GM23338 (cell line): ENCODE data around the gene LFNG. TPM values are rescaled to one million over a fixed set of nuclear protein-coding genes. Genes with fewer than 3 reads are reported as not detected.

ENCODE experiments used
- ATAC-seq: fragments of 200-7000 bp; cut with Tn5 transposase; 3 replicates; pipeline ENCODE4 v1.9.1; 2020
- DNase-seq: peaks from one replicate; pipeline ENCODE4 v3.0.0-alpha.2; 2015; ENCODE audit warnings: low spot score
- H2AFZ ChIP-seq: fragments of 200-600 bp; sonication (generic); 2 replicates; pipeline ENCODE4 v1.8.0; 2016; ENCODE audit warnings: antibody characterized with exemption, mild to moderate bottlenecking, moderate library complexity
- H3F3A ChIP-seq: fragments of 200-600 bp; sonication (generic); replicated peaks from 2 replicates; pipeline ENCODE4 v1.8.0; 2017; ENCODE audit warnings: antibody characterized with exemption, mixed run types, low read depth
- H3K27ac ChIP-seq: fragments of 200-600 bp; sonication (generic); 2 replicates; pipeline ENCODE4 v1.6.1; 2016; ENCODE audit warnings: low read depth
- H3K27me3 ChIP-seq: fragments of 200-600 bp; sonication (generic); 2 replicates; pipeline ENCODE4 v1.8.0; 2016; ENCODE audit warnings: mild to moderate bottlenecking, mixed run types, moderate library complexity; ENCODE audit not compliant: insufficient read depth
- H3K36me3 ChIP-seq: fragments of 200-600 bp; sonication (generic); 2 replicates; pipeline ENCODE4 v1.8.0; 2016; ENCODE audit warnings: mild to moderate bottlenecking; ENCODE audit not compliant: insufficient read depth
- H3K4me1 ChIP-seq: fragments of 200-600 bp; sonication (generic); 2 replicates; pipeline ENCODE4 v1.8.0; 2016; ENCODE audit warnings: mild to moderate bottlenecking, moderate library complexity; ENCODE audit not compliant: insufficient read depth
- H3K4me2 ChIP-seq: fragments of 200-600 bp; sonication (generic); 2 replicates; pipeline ENCODE4 v1.7.1; 2017; ENCODE audit warnings: mixed run types
- H3K4me3 ChIP-seq: fragments of 200-600 bp; sonication (generic); 2 replicates; pipeline ENCODE4 v1.6.1; 2016; ENCODE audit warnings: mixed run types
- H3K79me2 ChIP-seq: fragments of 200-600 bp; sonication (generic); replicated peaks from 2 replicates; pipeline ENCODE4 v1.8.0; 2017; ENCODE audit warnings: mild to moderate bottlenecking; ENCODE audit not compliant: insufficient read depth
- H3K9me2 ChIP-seq: fragments of 200-600 bp; sonication (generic); 2 replicates; pipeline ENCODE4 v1.8.0; 2017; ENCODE audit not compliant: insufficient read depth
- H4K20me1 ChIP-seq: fragments of 200-600 bp; sonication (generic); replicated peaks from 2 replicates; pipeline ENCODE4 v1.8.0; 2017; ENCODE audit warnings: mild to moderate bottlenecking; ENCODE audit not compliant: insufficient read depth
- H3K27ac Mint-ChIP-seq: 2 replicates; pipeline ENCODE4 v1.8.0; 2020; ENCODE audit warnings: inconsistent platforms, mild to moderate bottlenecking, moderate library complexity, mixed read lengths
- H3K27me3 Mint-ChIP-seq: 3 replicates; pipeline ENCODE4 v1.8.0; 2022; ENCODE audit warnings: low read depth, mild to moderate bottlenecking, moderate library complexity, mixed read lengths, inconsistent platforms; ENCODE audit not compliant: insufficient read depth, poor library complexity
- H3K36me3 Mint-ChIP-seq: 3 replicates; pipeline ENCODE4 v1.8.0; 2021; ENCODE audit warnings: low read depth, mild to moderate bottlenecking, inconsistent platforms, moderate library complexity, mixed read lengths
- H3K4me1 Mint-ChIP-seq: 3 replicates; pipeline ENCODE4 v1.8.0; 2020; ENCODE audit warnings: mild to moderate bottlenecking, inconsistent platforms, mixed read lengths
- H3K4me3 Mint-ChIP-seq: 3 replicates; pipeline ENCODE4 v1.8.0; 2021; ENCODE audit warnings: moderate library complexity, mild to moderate bottlenecking, inconsistent platforms, mixed read lengths
- H3K9me3 Mint-ChIP-seq: 3 replicates; pipeline ENCODE4 v1.8.0; 2020; ENCODE audit warnings: moderate library complexity, mild to moderate bottlenecking, inconsistent platforms, mixed read lengths
- CREB1 ChIP-seq: fragments of 250-450 bp; sonication (Bioruptor Pico); IDR thresholded peaks from 2 replicates; pipeline ENCODE4 v1.5.0; 2020; ENCODE audit warnings: low read depth, mild to moderate bottlenecking, moderate library complexity
- JUNB ChIP-seq: IDR thresholded peaks from one replicate; pipeline ENCODE4 v1.6.1; 2016; ENCODE audit warnings: antibody characterized with exemption; ENCODE audit not compliant: unreplicated experiment
- POLR2AphosphoS5 ChIP-seq: IDR thresholded peaks from 2 replicates; pipeline ENCODE4 v1.6.1; 2016; ENCODE audit warnings: antibody characterized with exemption, low read depth
- ZNF114 ChIP-seq: fragments of 250-450 bp; sonication (Bioruptor Pico); IDR thresholded peaks from 2 replicates; pipeline ENCODE4 v1.5.0; 2020; ENCODE audit warnings: mild to moderate bottlenecking, moderate library complexity
- polyA plus RNA-seq: library from polyadenylated mRNA; unstranded; fragments of >200 nt; fragmentation: Nextera tagmentation; extraction: Ambion mirVana; gene quantifications from 2 replicates; pipeline ENCODE4 v1.2.1, GENCODE V29; 2016
- total RNA-seq: library from RNA; depleted of rRNA; stranded (reverse); fragments of >200 nt; shearing (Covaris generic); gene quantifications from 2 replicates; pipeline ENCODE4 v1.2.3, GENCODE V29; 2014
- TF ChIP-seq, protein P1 (sequence below): fragments of 250-450 bp; sonication (Bioruptor Pico); IDR thresholded peaks from 2 replicates; pipeline ENCODE4 v1.5.0; 2020; ENCODE audit warnings: mild to moderate bottlenecking, moderate library complexity

Gene LFNG
- total and polyA plus RNA-seq, 2 experiments from 2014 or later = 1.7 to 35.4 TPM

DNA sequence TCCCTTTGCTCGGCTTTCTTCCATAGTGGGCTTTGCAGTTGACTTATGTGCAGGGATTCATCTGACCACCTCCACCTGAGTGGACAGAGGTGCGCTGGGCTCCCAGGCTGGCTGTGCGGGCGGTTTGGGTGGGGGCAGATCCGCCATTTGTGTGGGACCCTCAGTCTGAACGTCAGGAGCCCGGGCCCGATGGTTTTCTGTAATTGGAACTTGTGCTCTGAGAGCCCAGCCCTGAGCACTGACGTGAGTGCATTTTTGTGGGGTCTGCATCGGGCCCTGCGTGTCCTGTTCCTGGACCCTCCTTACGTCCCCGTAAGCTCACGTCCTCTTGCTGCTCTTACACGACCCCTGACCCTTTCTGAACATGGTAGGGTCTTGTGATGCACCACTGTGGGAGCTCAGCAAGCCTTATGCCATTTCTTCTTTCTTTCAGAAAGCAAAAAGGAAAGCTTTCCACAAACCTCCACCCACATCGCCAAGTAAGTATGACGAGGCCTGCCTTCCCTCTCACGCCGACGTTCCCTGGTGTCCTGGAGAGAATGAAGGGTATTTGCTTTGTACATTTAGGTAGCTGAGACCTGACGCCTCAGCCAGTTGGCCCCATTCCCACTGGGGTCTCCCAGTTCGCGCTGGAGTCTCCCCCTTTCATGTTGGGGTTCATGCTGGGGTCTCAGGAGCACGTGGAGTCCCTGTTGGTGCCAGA, 49.1 kb downstream of the LFNG start (continued):
- TF ChIP-seq, protein P1, sequence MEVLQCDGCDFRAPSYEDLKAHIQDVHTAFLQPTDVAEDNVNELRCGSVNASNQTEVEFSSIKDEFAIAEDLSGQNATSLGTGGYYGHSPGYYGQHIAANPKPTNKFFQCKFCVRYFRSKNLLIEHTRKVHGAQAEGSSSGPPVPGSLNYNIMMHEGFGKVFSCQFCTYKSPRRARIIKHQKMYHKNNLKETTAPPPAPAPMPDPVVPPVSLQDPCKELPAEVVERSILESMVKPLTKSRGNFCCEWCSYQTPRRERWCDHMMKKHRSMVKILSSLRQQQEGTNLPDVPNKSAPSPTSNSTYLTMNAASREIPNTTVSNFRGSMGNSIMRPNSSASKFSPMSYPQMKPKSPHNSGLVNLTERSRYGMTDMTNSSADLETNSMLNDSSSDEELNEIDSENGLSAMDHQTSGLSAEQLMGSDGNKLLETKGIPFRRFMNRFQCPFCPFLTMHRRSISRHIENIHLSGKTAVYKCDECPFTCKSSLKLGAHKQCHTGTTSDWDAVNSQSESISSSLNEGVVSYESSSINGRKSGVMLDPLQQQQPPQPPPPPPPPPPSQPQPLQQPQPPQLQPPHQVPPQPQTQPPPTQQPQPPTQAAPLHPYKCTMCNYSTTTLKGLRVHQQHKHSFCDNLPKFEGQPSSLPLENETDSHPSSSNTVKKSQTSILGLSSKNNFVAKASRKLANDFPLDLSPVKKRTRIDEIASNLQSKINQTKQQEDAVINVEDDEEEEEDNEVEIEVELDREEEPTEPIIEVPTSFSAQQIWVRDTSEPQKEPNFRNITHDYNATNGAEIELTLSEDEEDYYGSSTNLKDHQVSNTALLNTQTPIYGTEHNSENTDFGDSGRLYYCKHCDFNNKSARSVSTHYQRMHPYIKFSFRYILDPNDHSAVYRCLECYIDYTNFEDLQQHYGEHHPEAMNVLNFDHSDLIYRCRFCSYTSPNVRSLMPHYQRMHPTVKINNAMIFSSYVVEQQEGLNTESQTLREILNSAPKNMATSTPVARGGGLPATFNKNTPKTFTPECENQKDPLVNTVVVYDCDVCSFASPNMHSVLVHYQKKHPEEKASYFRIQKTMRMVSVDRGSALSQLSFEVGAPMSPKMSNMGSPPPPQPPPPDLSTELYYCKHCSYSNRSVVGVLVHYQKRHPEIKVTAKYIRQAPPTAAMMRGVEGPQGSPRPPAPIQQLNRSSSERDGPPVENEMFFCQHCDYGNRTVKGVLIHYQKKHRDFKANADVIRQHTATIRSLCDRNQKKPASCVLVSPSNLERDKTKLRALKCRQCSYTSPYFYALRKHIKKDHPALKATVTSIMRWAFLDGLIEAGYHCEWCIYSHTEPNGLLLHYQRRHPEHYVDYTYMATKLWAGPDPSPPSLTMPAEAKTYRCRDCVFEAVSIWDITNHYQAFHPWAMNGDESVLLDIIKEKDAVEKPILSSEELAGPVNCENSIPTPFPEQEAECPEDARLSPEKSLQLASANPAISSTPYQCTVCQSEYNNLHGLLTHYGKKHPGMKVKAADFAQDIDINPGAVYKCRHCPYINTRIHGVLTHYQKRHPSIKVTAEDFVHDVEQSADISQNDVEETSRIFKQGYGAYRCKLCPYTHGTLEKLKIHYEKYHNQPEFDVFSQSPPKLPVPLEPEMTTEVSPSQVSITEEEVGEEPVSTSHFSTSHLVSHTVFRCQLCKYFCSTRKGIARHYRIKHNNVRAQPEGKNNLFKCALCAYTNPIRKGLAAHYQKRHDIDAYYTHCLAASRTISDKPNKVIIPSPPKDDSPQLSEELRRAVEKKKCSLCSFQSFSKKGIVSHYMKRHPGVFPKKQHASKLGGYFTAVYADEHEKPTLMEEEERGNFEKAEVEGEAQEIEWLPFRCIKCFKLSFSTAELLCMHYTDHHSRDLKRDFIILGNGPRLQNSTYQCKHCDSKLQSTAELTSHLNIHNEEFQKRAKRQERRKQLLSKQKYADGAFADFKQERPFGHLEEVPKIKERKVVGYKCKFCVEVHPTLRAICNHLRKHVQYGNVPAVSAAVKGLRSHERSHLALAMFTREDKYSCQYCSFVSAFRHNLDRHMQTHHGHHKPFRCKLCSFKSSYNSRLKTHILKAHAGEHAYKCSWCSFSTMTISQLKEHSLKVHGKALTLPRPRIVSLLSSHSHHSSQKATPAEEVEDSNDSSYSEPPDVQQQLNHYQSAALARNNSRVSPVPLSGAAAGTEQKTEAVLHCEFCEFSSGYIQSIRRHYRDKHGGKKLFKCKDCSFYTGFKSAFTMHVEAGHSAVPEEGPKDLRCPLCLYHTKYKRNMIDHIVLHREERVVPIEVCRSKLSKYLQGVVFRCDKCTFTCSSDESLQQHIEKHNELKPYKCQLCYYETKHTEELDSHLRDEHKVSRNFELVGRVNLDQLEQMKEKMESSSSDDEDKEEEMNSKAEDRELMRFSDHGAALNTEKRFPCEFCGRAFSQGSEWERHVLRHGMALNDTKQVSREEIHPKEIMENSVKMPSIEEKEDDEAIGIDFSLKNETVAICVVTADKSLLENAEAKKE = no peak
- TF ChIP-seq ZNF114 = no peak
- TF ChIP-seq CREB1 = no peak

DNA sequence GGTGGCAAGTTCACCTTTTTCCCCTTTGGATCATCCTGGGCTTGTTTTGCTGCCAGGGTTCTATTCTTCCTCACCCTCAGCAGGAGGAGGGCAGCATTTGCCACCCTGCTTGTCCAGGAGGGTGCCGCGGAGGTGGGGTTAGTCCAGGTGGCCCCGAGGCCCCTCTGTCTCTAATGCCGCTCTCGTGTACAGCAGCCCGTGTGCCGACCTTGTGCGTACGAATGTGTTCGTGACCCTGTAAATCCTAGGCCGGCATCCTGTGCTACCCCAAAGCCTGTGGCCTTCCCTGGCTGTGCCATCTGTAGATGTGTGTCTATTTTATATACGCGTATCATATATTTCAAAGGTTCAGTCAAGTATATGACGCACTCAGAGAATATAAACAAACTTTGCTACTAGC, 49.8 kb downstream of the LFNG start:
- Histone ChIP-seq H3K79me2 (no peaks in the 10 kb centered on the region), H3F3A (peaks cover 12% of the 10 kb centered on the region; the same call in 1 of the 2 replicates), H3K27me3 (no peaks in the 10 kb centered on the region), H3K4me1 (no peaks in the 10 kb centered on the region; the same call in 1 of the 2 replicates), H3K27ac (no peak overlapping the region), H3K36me3 (no peaks in the 10 kb centered on the region), H3K4me3 (no peak overlapping the region), H3K9me2 (no peaks in the 10 kb centered on the region), H4K20me1 (no peaks in the 10 kb centered on the region), H3K4me2 (no peak overlapping the region), H2AFZ (no peak overlapping the region)
- H3K27ac Mint-ChIP-seq = no peak overlapping the region
- H3K9me3 Mint-ChIP-seq = no peaks in the 10 kb centered on the region
- H3K4me1 Mint-ChIP-seq = peaks cover 11% of the 10 kb centered on the region
- ATAC-seq (no peak), DNase-seq (no peak)
- TF ChIP-seq POLR2AphosphoS5 (no peak), JUNB (no peak)
- H3K27me3 Mint-ChIP-seq = peaks cover 4% of the 10 kb centered on the region
- no peak overlapping the region for H3K4me3 Mint-ChIP-seq
- no peaks in the 10 kb centered on the region for H3K36me3 Mint-ChIP-seq
